PC-9 (cell line): ENCODE data around the gene KCNH1. TPM values are rescaled to one million over a fixed set of nuclear protein-coding genes. Genes with fewer than 3 reads are reported as not detected.

ENCODE experiments used
- BruUV-seq: library from RNA; stranded (reverse); fragments of 400-500 nt; replicated peaks from 2 replicates; lab custom pipeline; 2021; lab: Mats Ljungman, UMichigan
- CTCF ChIA-PET: fragments of 300-600 bp; sonication (Branson Sonifier 250); formaldehyde crosslinking; loops from one replicate; lab custom pipeline; 2022; ENCODE audit warnings: antibody characterized with exemption; lab: Charles Lee
- POLR2A ChIA-PET: fragments of 300-600 bp; sonication (Branson Sonifier 250); formaldehyde crosslinking; loops from one replicate; lab custom pipeline; 2022; ENCODE audit warnings: antibody characterized with exemption; ENCODE audit not compliant: unreplicated experiment; lab: Charles Lee
- DNase-seq, 2 experiments: peaks; one replicate each; pipeline versions ENCODE4 v3.0.0 to v3.0.0-alpha.2; 2015 to 2022; ENCODE audit warnings: mixed read lengths in 1 of 2
- H2AFZ ChIP-seq: fragments of 200-600 bp; sonication (generic); 2 replicates; pipeline ENCODE4 v1.8.1; 2017; ENCODE audit warnings: antibody characterized with exemption
- H3F3A ChIP-seq: fragments of 200-600 bp; sonication (generic); 2 replicates; pipeline ENCODE4 v1.8.1; 2017; ENCODE audit warnings: antibody characterized with exemption, mild to moderate bottlenecking, low read depth; ENCODE audit not compliant: insufficient read depth
- H3K27ac ChIP-seq: fragments of 200-600 bp; sonication (generic); 2 replicates; pipeline ENCODE4 v1.6.1; 2016; ENCODE audit warnings: mixed run types
- H3K27me3 ChIP-seq: fragments of 200-600 bp; sonication (generic); 2 replicates; pipeline ENCODE4 v1.6.1; 2016; ENCODE audit warnings: low read depth, mixed run types; ENCODE audit not compliant: insufficient read depth
- H3K36me3 ChIP-seq: fragments of 200-600 bp; sonication (generic); 2 replicates; pipeline ENCODE4 v1.6.1; 2016; ENCODE audit warnings: low read depth, mixed run types
- H3K4me1 ChIP-seq: fragments of 200-600 bp; sonication (generic); replicated peaks from 2 replicates; pipeline ENCODE4 v1.6.1; 2016; ENCODE audit warnings: mixed run types; ENCODE audit not compliant: insufficient read depth
- H3K4me2 ChIP-seq: fragments of 200-600 bp; sonication (generic); 2 replicates; pipeline ENCODE4 v1.6.1; 2017; ENCODE audit warnings: mixed run types
- H3K4me3 ChIP-seq: fragments of 200-600 bp; sonication (generic); 2 replicates; pipeline ENCODE4 v1.6.1; 2016; ENCODE audit warnings: mixed run types
- H3K79me2 ChIP-seq: fragments of 200-600 bp; sonication (generic); 2 replicates; pipeline ENCODE4 v1.6.1; 2017; ENCODE audit warnings: low read depth, mixed run types
- H3K9me2 ChIP-seq: fragments of 200-600 bp; sonication (generic); 2 replicates; pipeline ENCODE4 v1.8.1; 2017; ENCODE audit warnings: mild to moderate bottlenecking; ENCODE audit not compliant: insufficient read depth
- H3K9me3 ChIP-seq: fragments of 200-600 bp; sonication (generic); 2 replicates; pipeline ENCODE4 v1.8.1; 2016; ENCODE audit warnings: low read depth; ENCODE audit not compliant: insufficient read depth
- H4K20me1 ChIP-seq: fragments of 200-600 bp; sonication (generic); 2 replicates; pipeline ENCODE4 v1.8.1; 2017; ENCODE audit not compliant: insufficient read depth
- CTCF ChIP-seq: fragments of 200-600 bp; sonication (generic); conservative IDR thresholded peaks from 2 replicates; pipeline ENCODE4 v1.6.1; 2017; ENCODE audit warnings: mixed run types, antibody characterized with exemption, mild to moderate bottlenecking, moderate library complexity
- EZH2 ChIP-seq: fragments of 200-600 bp; sonication (generic); IDR thresholded peaks from 2 replicates; pipeline ENCODE4 v1.8.0; 2017; ENCODE audit warnings: antibody characterized with exemption, low read depth
- intact Hi-C: fragments of 100-400 bp; cut with micrococcal nuclease; formaldehyde crosslinking; loops from one replicate; pipeline ENCODE4 v1.10.0; 2022; ENCODE audit not compliant: unreplicated experiment
- total RNA-seq: library from RNA; stranded (reverse); gene quantifications from 2 replicates; pipeline ENCODE4 v1.2.3, GENCODE V29; 2021

KCNH1 gene
- total RNA-seq, 1 experiment from 2014 or later, result not detected

DNA sequence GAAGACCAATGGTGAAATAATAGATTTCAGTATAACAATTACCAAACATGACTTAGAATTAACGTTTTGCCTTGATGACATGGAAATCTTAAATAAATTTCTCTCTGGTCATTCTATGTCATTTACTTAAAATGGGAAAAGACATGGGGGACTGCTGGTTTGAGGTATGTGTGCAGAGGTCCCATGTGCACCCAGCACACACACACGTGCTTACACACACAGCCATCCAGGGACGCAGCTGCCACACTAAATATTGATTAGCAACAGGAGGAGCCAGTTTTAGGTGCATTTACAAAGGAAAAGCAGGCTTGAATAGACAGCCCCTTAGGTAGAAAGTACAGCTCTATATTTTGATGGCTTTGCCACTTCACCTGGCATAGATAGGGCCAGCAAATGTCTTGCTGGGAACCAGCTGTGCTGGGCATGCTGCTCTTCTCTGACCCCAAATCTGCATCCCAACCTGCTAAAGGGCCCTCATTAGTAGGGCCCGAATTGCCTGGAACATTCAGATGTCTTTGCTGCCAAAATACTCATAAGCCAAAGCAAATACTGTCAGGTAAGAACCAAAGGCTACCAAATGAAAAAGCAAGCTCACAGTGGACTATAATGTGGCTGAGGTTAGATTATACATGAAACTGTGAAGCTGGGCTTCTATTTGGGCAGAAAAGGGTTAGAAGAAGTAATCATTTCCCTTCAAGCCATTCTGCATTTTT lies 405.4 kb downstream of the KCNH1 start:
- H3K79me2 ChIP-seq, result no peaks in the 10 kb centered on the region
- intact Hi-C loops, result no loop called here
- H3K36me3 ChIP-seq, result no peaks in the 10 kb centered on the region
- H3K27ac ChIP-seq, result no peak overlapping the region
- H3K9me2 ChIP-seq, result no peaks in the 10 kb centered on the region
- no peak overlapping the region for H3K4me2 ChIP-seq
- no peaks in the 10 kb centered on the region for H3F3A ChIP-seq
- H3K9me3 ChIP-seq, result no peaks in the 10 kb centered on the region
- no peak overlapping the region for H3K4me3 ChIP-seq
- DNase-seq, result no peak
- H4K20me1 ChIP-seq, result no peaks in the 10 kb centered on the region
- ChIA-PET POLR2A (no interaction called here), CTCF (no interaction called here)
- no TSS peak for BruUV-seq
- no peaks in the 10 kb centered on the region for H3K4me1 ChIP-seq
- no peaks in the 10 kb centered on the region for H3K27me3 ChIP-seq
- no peak for TF ChIP-seq EZH2
- TF ChIP-seq CTCF, result no peak
- no peak overlapping the region for H2AFZ ChIP-seq

DNA sequence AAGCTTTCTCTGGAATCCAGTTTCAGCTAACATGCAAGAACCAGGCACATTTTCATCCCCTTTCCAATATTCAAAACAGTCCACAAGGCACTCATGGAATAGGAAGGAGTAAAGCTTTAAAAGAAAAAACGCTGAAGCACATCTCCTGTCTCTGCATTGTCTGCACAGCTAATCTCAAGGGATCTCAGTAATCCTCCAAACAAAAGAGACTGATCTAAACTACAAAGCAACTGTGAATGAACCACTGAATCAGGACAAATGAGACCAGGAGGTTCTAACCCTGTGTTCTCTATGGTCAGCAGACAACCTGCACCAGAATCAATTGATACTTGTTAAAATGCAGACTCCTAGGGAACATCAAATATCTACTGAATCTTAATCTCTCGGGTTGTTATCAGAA lies 406.2 kb downstream of the KCNH1 start:
- no peak for TF ChIP-seq EZH2
- no peak for TF ChIP-seq CTCF
- intact Hi-C loops, result no loop called here

GRCh38 chr1:210726621-210727020 lies 407.3 kb downstream of the KCNH1 start:
- CTCF ChIA-PET, result no interaction called here
- Histone ChIP-seq H3K36me3 (no peaks in the 10 kb centered on the region), H3K27ac (no peak overlapping the region), H3K4me2 (no peak overlapping the region), H3K79me2 (no peaks in the 10 kb centered on the region), H3K4me1 (no peaks in the 10 kb centered on the region), H3F3A (no peaks in the 10 kb centered on the region), H3K9me3 (no peaks in the 10 kb centered on the region), H3K9me2 (no peaks in the 10 kb centered on the region), H4K20me1 (no peaks in the 10 kb centered on the region), H3K4me3 (no peak overlapping the region), H3K27me3 (no peaks in the 10 kb centered on the region), H2AFZ (no peak overlapping the region)
- POLR2A ChIA-PET, result no interaction called here
- TF ChIP-seq EZH2 (no peak), CTCF (no peak)
- intact Hi-C loops, result no loop called here
- no TSS peak for BruUV-seq
- peak in 1 of 2 experiments; percentile 33 for DNase-seq

More for the DNA sequence above, 406.2 kb downstream of the KCNH1 start:
- ChIA-PET POLR2A (no interaction called here), CTCF (no interaction called here)
- no peaks in the 10 kb centered on the region for H3F3A ChIP-seq
- no TSS peak for BruUV-seq
- H2AFZ ChIP-seq, result no peak overlapping the region
- H4K20me1 ChIP-seq, result no peaks in the 10 kb centered on the region
- H3K79me2 ChIP-seq, result no peaks in the 10 kb centered on the region
- no peaks in the 10 kb centered on the region for H3K9me2 ChIP-seq
- no peaks in the 10 kb centered on the region for H3K27me3 ChIP-seq
- no peak overlapping the region for H3K4me2 ChIP-seq
- no peak overlapping the region for H3K27ac ChIP-seq
- H3K9me3 ChIP-seq, result no peaks in the 10 kb centered on the region
- DNase-seq, result no peak
- no peaks in the 10 kb centered on the region for H3K36me3 ChIP-seq
- no peak overlapping the region for H3K4me3 ChIP-seq
- H3K4me1 ChIP-seq, result no peaks in the 10 kb centered on the region
